ENCODE results near the gene GBA2. TPM values are rescaled to one million over a fixed set of nuclear protein-coding genes. Genes with fewer than 3 reads are reported as not detected.
A peak's percentile ranks its signal among the peaks of the same experiment; 100 is the strongest.

GBA2 gene
- total RNA-seq, 1 donor from 2014 or later = 57.0 TPM

GRCh38 chr9:35689542-35690293 lies 59.3 kb downstream of the GBA2 start, which contains the start of gene TPM2:
Gene TPM2, minus strand, starts transcription at chr9:35689925. Its CDS starts 108 bp downstream, at chr9:35689817.
- Mint-ChIP-seq H3K4me1 (ENCODE audit: low read depth) (peaks cover 12% of the 10 kb centered on the region), H3K36me3 (ENCODE audit: low read depth) (no peaks in the 10 kb centered on the region), H3K27me3 (ENCODE audit: low read depth) (no peaks in the 10 kb centered on the region), H3K4me3 (ENCODE audit: low read depth) (peak within 1 kb of the TSS; percentile 79), H3K9me3 (no peaks in the 10 kb centered on the region), H3K27ac (peak within 1 kb of the TSS; percentile 58)
- no peak for DNase-seq (ENCODE audit: low spot score)
- intact Hi-C loops (cut with micrococcal nuclease) = loop anchor here (2.0 kb wide), 2 partner anchors 39 to 85 kb away; partner anchors contain the start of gene TESK1

GRCh38 chr9:35688558-35689541 lies 60.2 kb downstream of the GBA2 start:
- no peaks in the 10 kb centered on the region for H3K36me3 Mint-ChIP-seq (ENCODE audit: low read depth)
- intact Hi-C loops (cut with micrococcal nuclease) = loop anchor here (2.0 kb wide), 1 partner anchor 40 kb away; no protein-coding TSS in a partner anchor
- H3K4me3 Mint-ChIP-seq (ENCODE audit: low read depth) = peak overlapping the region; percentile 45
- peak overlapping the region; percentile 22 for H3K27ac Mint-ChIP-seq
- no peaks in the 10 kb centered on the region for H3K27me3 Mint-ChIP-seq (ENCODE audit: low read depth)
- no peak for DNase-seq (ENCODE audit: low spot score)
- peaks cover 12% of the 10 kb centered on the region for H3K4me1 Mint-ChIP-seq (ENCODE audit: low read depth)
- H3K9me3 Mint-ChIP-seq = no peaks in the 10 kb centered on the region

GRCh38 chr9:35687972-35688557 lies 61.0 kb downstream of the GBA2 start:
- Mint-ChIP-seq H3K4me1 (ENCODE audit: low read depth) (peaks cover 12% of the 10 kb centered on the region), H3K36me3 (ENCODE audit: low read depth) (no peaks in the 10 kb centered on the region), H3K27me3 (ENCODE audit: low read depth) (no peaks in the 10 kb centered on the region), H3K27ac (no peak overlapping the region), H3K9me3 (no peaks in the 10 kb centered on the region), H3K4me3 (ENCODE audit: low read depth) (peak overlapping the region; percentile 8)
- intact Hi-C loops (cut with micrococcal nuclease) = loop anchor here (2.0 kb wide), 1 partner anchor 41 kb away; no protein-coding TSS in a partner anchor
- DNase-seq (ENCODE audit: low spot score) = no peak

- H3K4me3 Mint-ChIP-seq (ENCODE audit: low read depth) = no peak overlapping the region
- no peak overlapping the region for H3K27ac Mint-ChIP-seq
- no peak for DNase-seq (ENCODE audit: low spot score)
- no peaks in the 10 kb centered on the region for H3K9me3 Mint-ChIP-seq
- H3K36me3 Mint-ChIP-seq (ENCODE audit: low read depth) = no peaks in the 10 kb centered on the region
- intact Hi-C loops (cut with micrococcal nuclease) = no loop called here
- peaks cover 12% of the 10 kb centered on the region for H3K4me1 Mint-ChIP-seq (ENCODE audit: low read depth)
- H3K27me3 Mint-ChIP-seq (ENCODE audit: low read depth) = no peaks in the 10 kb centered on the region
Measured at GRCh38 chr9:35687306-35687705, 61.7 kb downstream of the GBA2 start.

Other genes with a start within 250 kb of the GBA2 start
- gene TESK1, start 144.0 kb downstream of the GBA2 start, total RNA-seq = 44.5 and 48.0 TPM in 2 replicates
- 11.3 and 11.4 TPM in 2 replicates for gene CD72, start 130.8 kb downstream of the GBA2 start, total RNA-seq
- gene SIT1, start 98.3 kb downstream of the GBA2 start, total RNA-seq = 90.2 and 92.1 TPM in 2 replicates
- 5,290 and 6,583 TPM in 2 replicates for gene RMRP, start 91.2 kb downstream of the GBA2 start, total RNA-seq
- 23.0 TPM in 2 replicates for gene CCDC107, start 90.9 kb downstream of the GBA2 start, total RNA-seq
- 11.1 and 12.3 TPM in 2 replicates for gene ARHGEF39, start 84.0 kb downstream of the GBA2 start, total RNA-seq
- gene CA9, start 75.3 kb downstream of the GBA2 start, total RNA-seq = 0.89 and 1.2 TPM in 2 replicates
- 4.1 and 4.6 TPM in 2 replicates for gene TPM2, start 59.3 kb downstream of the GBA2 start, total RNA-seq
- 253 and 267 TPM in 2 replicates for gene TLN1, start 17.0 kb downstream of the GBA2 start, total RNA-seq
- gene CREB3, start 16.6 kb downstream of the GBA2 start, total RNA-seq = 34.3 and 34.5 TPM in 2 replicates
- 17.0 and 17.1 TPM in 2 replicates for gene RGP1, start 59 bp upstream of the GBA2 start, total RNA-seq
- gene MSMP, start 5.0 kb upstream of the GBA2 start, total RNA-seq = 0.37 and 0.41 TPM in 2 replicates
- 10.4 and 12.0 TPM in 2 replicates for gene NPR2, start 42.4 kb upstream of the GBA2 start, total RNA-seq
- 0.82 and 1.5 TPM in 2 replicates for gene SPAG8, start 63.0 kb upstream of the GBA2 start, total RNA-seq
- gene HINT2, start 65.8 kb upstream of the GBA2 start, total RNA-seq = 49.4 and 49.7 TPM in 2 replicates
- not detected in 2 replicates for gene FAM221B, start 79.5 kb upstream of the GBA2 start, total RNA-seq
- gene TMEM8B, start 80.0 kb upstream of the GBA2 start, total RNA-seq = 3.0 and 3.4 TPM in 2 replicates
- gene OR13J1, start 121.2 kb upstream of the GBA2 start, total RNA-seq = not detected in 2 replicates
- not detected in 2 replicates for gene HRCT1, start 157.0 kb upstream of the GBA2 start, total RNA-seq
- gene SPAAR, start 160.3 kb upstream of the GBA2 start, total RNA-seq = not detected in 2 replicates
- not detected in 2 replicates for gene OR2S2, start 208.9 kb upstream of the GBA2 start, total RNA-seq

Measured in activated T-helper 2 cell treated with anti-CD3 and anti-CD28 coated beads, Interferon-gamma antibody, Interleukin-2, Interleukin-4, amounts not matched to agents 10 μg/mL and 5 μg/mL and 100 μg/mL, durations not matched to agents 14 hours and 24 hours and 36 hours (primary cell).